Ovary (tissue), 9 donors: Measurements from ENCODE around the gene MGA. TPM values are rescaled to one million over a fixed set of nuclear protein-coding genes. Genes with fewer than 3 reads are reported as not detected.

Experiments
- DNase-seq, 5 donors: peaks; one replicate each; pipeline ENCODE4 v3.0.0-alpha.2; 2019 to 2020
- H3K27ac ChIP-seq, 2 donors: fragments of 200-600 bp; one replicate each; pipeline versions ENCODE4 v1.5.1 to v1.8.0; 2019 to 2022
- H3K27me3 ChIP-seq: fragments of 200-600 bp; one replicate; pipeline ENCODE4 v1.8.0; 2022
- H3K36me3 ChIP-seq: fragments of 200-600 bp; sonication (generic); one replicate; pipeline ENCODE4 v1.5.1; 2019
- H3K4me1 ChIP-seq: one replicate; pipeline ENCODE4 v1.8.1; 2013; ENCODE audit warnings: mild to moderate bottlenecking, moderate library complexity; ENCODE audit not compliant: insufficient read depth
- H3K4me3 ChIP-seq: fragments of 200-600 bp; sonication (generic); one replicate; pipeline ENCODE4 v1.5.1; 2017
- H3K9me3 ChIP-seq, 2 donors: fragments of 200-600 bp in 1 of 2; sonication (generic) in 1 of 2; one replicate each; pipeline versions ENCODE4 v1.5.1 to v1.8.1; 2013 to 2019; ENCODE audit warnings: mild to moderate bottlenecking in 1 of 2, moderate library complexity in 1 of 2
- CTCF ChIP-seq, 3 donors: fragments of 450-650 bp in 2 of 3; fragments of 200-600 bp in 1 of 3; IDR thresholded peaks; one replicate each; pipeline versions ENCODE4 v1.5.1 to v1.8.0; 2016 to 2022; ENCODE audit warnings: antibody characterized with exemption in 3 of 3, mild to moderate bottlenecking in 1 of 3
- EP300 ChIP-seq: sonication (generic); formaldehyde crosslinking; IDR thresholded peaks from one replicate; pipeline ENCODE4 v1.6.1; 2017; ENCODE audit warnings: antibody characterized with exemption
- POLR2A ChIP-seq: fragments of 450-650 bp; IDR thresholded peaks from one replicate; pipeline ENCODE4 v1.6.1; 2017; ENCODE audit warnings: antibody characterized with exemption, mild to moderate bottlenecking, moderate library complexity
- WGBS, 3 donors: extraction: QIAGEN DNeasy Blood & Tissue Kit in 1 of 3; methylation state at CpG; one replicate each; pipeline versions ENCODE4 v1.1.5 to v1.1.7; 2013 to 2017; 5-methylcytosine and 5-hydroxymethylcytosine counted together
- intact Hi-C, 4 donors: fragments of 100-400 bp; cut with DNase I; formaldehyde crosslinking; loops; one replicate each; pipeline versions ENCODE4 v1.11.0 to v1.15.1; 2022 to 2023
- polyA plus RNA-seq, 2 donors: library from polyadenylated mRNA; stranded (reverse); fragments of 200-250 nt in 1 of 2; fragments of 350-450 nt in 1 of 2; fragmentation: Illumina TruSeq in 1 of 2; extraction: RNeasy Lipid Tissue Mini Kit (QIAGEN cat#74804) in 1 of 2; gene quantifications; one replicate each; pipeline ENCODE4 v1.2.3, GENCODE V29; 2013 to 2014
- total RNA-seq, 7 donors: library from RNA; depleted of rRNA in 2 of 7; stranded (reverse); fragments of >200 nt in 2 of 7; fragmentation: NEBNext Ultra II Directional in 3 of 7; extraction: Animal tissue kit (Norgen Biotek cat#: 25700) in 3 of 7; gene quantifications; one replicate each; pipeline versions ENCODE4 v1.1.0 to v1.2.4, GENCODE V29; 2016 to 2023
- donor health status: DM: no; HTN: no; CAD: no; lungs with moderate emphysema.
- donor health status: DM: no; HTN: no; CAD: no.
- donor health status: Bipolar disorder and iron deficiency.
- donor health status: DM: yes; HTN: yes; CAD: no.
- donor health status: DM: no; HTN: no; CAD: no.
- donor health status: DM: yes; HTN: yes; CAD: no.

The MGA gene
- total and polyA plus RNA-seq, 9 donors: 7.1 to 90.2 (median 60.9) TPM

GRCh38 chr15:41678742-41679141, 18.5 kb downstream of the MGA start:
- TF ChIP-seq POLR2A: no peak
- TF ChIP-seq EP300: no peak
- no peak for TF ChIP-seq CTCF (IDR thresholded peaks at IDR 0.05)
- H3K4me3 ChIP-seq: no peak overlapping the region
- no peaks in the 10 kb centered on the region for H3K27me3 ChIP-seq
- H3K27ac ChIP-seq: no peak overlapping the region
- 96 to 99% (median 99%) methylated on average over 4 of the region's 4 CpGs for WGBS, 3 donors
- peaks cover 2% of the 10 kb centered on the region for H3K4me1 ChIP-seq
- H3K36me3 ChIP-seq: no peaks in the 10 kb centered on the region
- intact Hi-C loops: no loop called here
- no peak for DNase-seq
- H3K9me3 ChIP-seq: no peaks in the 10 kb centered on the region

- intact Hi-C loops: loop anchor here in 1 of 4 donors (5.0 kb wide), 1 partner anchor 42 kb away; no protein-coding TSS in a partner anchor
- Histone ChIP-seq H3K4me3 (no peak overlapping the region), H3K36me3 (no peaks in the 10 kb centered on the region), H3K27ac (no peak overlapping the region), H3K9me3 (no peaks in the 10 kb centered on the region), H3K27me3 (no peaks in the 10 kb centered on the region), H3K4me1 (peaks cover 3% of the 10 kb centered on the region)
- WGBS, 3 donors: 94 to 97% (median 96%) methylated on average over 4 of the region's 4 CpGs
- DNase-seq: no peak
- TF ChIP-seq POLR2A (no peak), CTCF (IDR thresholded peaks at IDR 0.05) (no peak)
These were observed 23.8 kb downstream of the MGA start for GRCh38 chr15:41683955-41684354.

- TF ChIP-seq POLR2A: no peak
- TF ChIP-seq EP300: no peak
- no peak for TF ChIP-seq CTCF (IDR thresholded peaks at IDR 0.05)
- 66 to 75% (median 70%) methylated on average over 2 of the region's 2 CpGs for WGBS, 3 donors
These were observed 28.5 kb downstream of the MGA start for GRCh38 chr15:41688671-41689070.

GRCh38 chr15:41689083-41689482, 28.9 kb downstream of the MGA start:
- Histone ChIP-seq H3K27me3 (no peaks in the 10 kb centered on the region), H3K9me3 (no peaks in the 10 kb centered on the region), H3K4me1 (peaks cover 6% of the 10 kb centered on the region), H3K4me3 (no peak overlapping the region), H3K36me3 (no peaks in the 10 kb centered on the region), H3K27ac (no peak overlapping the region)
- intact Hi-C loops: no loop called here
- 100% methylated on average over 1 of the region's 1 CpG for WGBS, 3 donors
- DNase-seq: no peak
- no peak for TF ChIP-seq CTCF (IDR thresholded peaks at IDR 0.05)
- TF ChIP-seq POLR2A: no peak
- no peak for TF ChIP-seq EP300

More at GRCh38 chr15:41688671-41689070, 28.5 kb downstream of the MGA start:
- Histone ChIP-seq H3K4me3 (no peak overlapping the region), H3K4me1 (peaks cover 6% of the 10 kb centered on the region), H3K9me3 (no peaks in the 10 kb centered on the region), H3K27me3 (no peaks in the 10 kb centered on the region), H3K36me3 (no peaks in the 10 kb centered on the region), H3K27ac (no peak overlapping the region)
- intact Hi-C loops: no loop called here
- DNase-seq: no peak
